PC-3 (cell line): Measurements from ENCODE around the gene RAPGEF3.

Experiments used
- EZH2 ChIP-seq: fragments of 300-600 bp; sonication (generic); IDR thresholded peaks from one replicate; pipeline ENCODE4 v1.6.1; 2017; ENCODE audit warnings: antibody characterized with exemption, mild to moderate bottlenecking, low read length; ENCODE audit not compliant: unreplicated experiment
- EZH2phosphoT487 ChIP-seq: fragments of 300-600 bp; sonication (generic); IDR thresholded peaks from 2 replicates; pipeline ENCODE4 v1.6.1; 2018; ENCODE audit warnings: mild to moderate bottlenecking, antibody characterized with exemption, low read length, borderline replicate concordance
- TF ChIP-seq, protein P1 (sequence below): fragments of 300-600 bp; sonication (generic); conservative IDR thresholded peaks from 2 replicates; pipeline ENCODE4 v1.5.1; 2017; ENCODE audit warnings: antibody characterized with exemption, low read depth, mild to moderate bottlenecking, low read length

- TF ChIP-seq, protein P1, sequence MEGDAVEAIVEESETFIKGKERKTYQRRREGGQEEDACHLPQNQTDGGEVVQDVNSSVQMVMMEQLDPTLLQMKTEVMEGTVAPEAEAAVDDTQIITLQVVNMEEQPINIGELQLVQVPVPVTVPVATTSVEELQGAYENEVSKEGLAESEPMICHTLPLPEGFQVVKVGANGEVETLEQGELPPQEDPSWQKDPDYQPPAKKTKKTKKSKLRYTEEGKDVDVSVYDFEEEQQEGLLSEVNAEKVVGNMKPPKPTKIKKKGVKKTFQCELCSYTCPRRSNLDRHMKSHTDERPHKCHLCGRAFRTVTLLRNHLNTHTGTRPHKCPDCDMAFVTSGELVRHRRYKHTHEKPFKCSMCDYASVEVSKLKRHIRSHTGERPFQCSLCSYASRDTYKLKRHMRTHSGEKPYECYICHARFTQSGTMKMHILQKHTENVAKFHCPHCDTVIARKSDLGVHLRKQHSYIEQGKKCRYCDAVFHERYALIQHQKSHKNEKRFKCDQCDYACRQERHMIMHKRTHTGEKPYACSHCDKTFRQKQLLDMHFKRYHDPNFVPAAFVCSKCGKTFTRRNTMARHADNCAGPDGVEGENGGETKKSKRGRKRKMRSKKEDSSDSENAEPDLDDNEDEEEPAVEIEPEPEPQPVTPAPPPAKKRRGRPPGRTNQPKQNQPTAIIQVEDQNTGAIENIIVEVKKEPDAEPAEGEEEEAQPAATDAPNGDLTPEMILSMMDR: no peak
- no peak for TF ChIP-seq EZH2
- TF ChIP-seq EZH2phosphoT487: no peak
These were observed 48.7 kb upstream of the RAPGEF3 start for GRCh38 chr12:47807338-47807737.
